BLaER1 treated with 17β-estradiol and CSF1 and Interleukin-3, amounts not matched to agents 10 nM and 100 nM (cell line): ENCODE measurements around the gene AQP12B.

ENCODE experiments used
- H3K27ac ChIP-seq, 11 experiments: shearing (Covaris generic); formaldehyde crosslinking; 2 replicates each; pipeline ENCODE4 v1.8.1; 2022
- H3K27me3 ChIP-seq, 11 experiments: shearing (Covaris generic); formaldehyde crosslinking; 2 replicates each; pipeline ENCODE4 v1.8.1; 2022
- H3K36me3 ChIP-seq, 11 experiments: shearing (Covaris generic); formaldehyde crosslinking; 2 replicates each; pipeline ENCODE4 v1.8.1; 2022
- H3K4me1 ChIP-seq, 10 experiments: shearing (Covaris generic); formaldehyde crosslinking; 2 replicates each; pipeline ENCODE4 v1.8.1; 2022
- H3K4me2 ChIP-seq, 11 experiments: shearing (Covaris generic); formaldehyde crosslinking; 2 replicates each; pipeline ENCODE4 v1.8.1; 2022
- H3K4me3 ChIP-seq, 10 experiments: shearing (Covaris generic); formaldehyde crosslinking; 2 replicates each; pipeline ENCODE4 v1.8.1; 2022
- H3K9ac ChIP-seq, 11 experiments: shearing (Covaris generic); formaldehyde crosslinking; 2 replicates each; pipeline ENCODE4 v1.8.1; 2022
- H3K9me3 ChIP-seq, 11 experiments: shearing (Covaris generic); formaldehyde crosslinking; replicated peaks in 1 of 11; 2 replicates each; pipeline ENCODE4 v1.8.1; 2022
- H4K20me1 ChIP-seq, 11 experiments: shearing (Covaris generic); formaldehyde crosslinking; 2 replicates each; pipeline ENCODE4 v1.8.1; 2022
- Cebpa-rat ChIP-seq, 11 experiments: shearing (Covaris generic); IDR thresholded peaks; 2 replicates each; pipeline ENCODE4 v1.8.1; 2022

AQP12B gene

GRCh38 chr2:240628808-240629618 lies 53.7 kb downstream of the AQP12B start:
- Histone ChIP-seq H4K20me1 (no peaks in the 10 kb centered on the region), H3K4me1 (peaks cover 37 to 52% (median 46%) of the 10 kb centered on the region in 10 experiments), H3K9ac (peak overlapping the region in 3 of 11 experiments; percentile 9 to 24 (median 13); a peak in 1 of 22 replicates), H3K9me3 (peaks cover 21 to 25% (median 25%) of the 10 kb centered on the region in 11 experiments), H3K27me3 (no peaks in the 10 kb centered on the region), H3K36me3 (peaks cover 0 to 12% (median 4%) of the 10 kb centered on the region in 11 experiments; a peak in 8 of 22 replicates), H3K4me3 (no peak overlapping the region), H3K27ac (peak overlapping the region in 2 of 11 experiments; percentile 7 to 86; a peak in 1 of 22 replicates), H3K4me2 (peak overlapping the region in 10 of 11 experiments; percentile 13 to 94 (median 74); a peak in 11 of 22 replicates)
- no peak for TF ChIP-seq Cebpa-rat (IDR thresholded peaks at IDR 0.05)

GRCh38 chr2:240628507-240628807 lies 54.2 kb downstream of the AQP12B start:
- Histone ChIP-seq H3K9me3 (peaks cover 16 to 20% (median 19%) of the 10 kb centered on the region in 11 experiments), H3K27me3 (no peaks in the 10 kb centered on the region), H3K4me2 (peak overlapping the region in 10 of 11 experiments; percentile 13 to 94 (median 79); a peak in 13 of 22 replicates)

GRCh38 chr2:240627736-240628506 lies 54.8 kb downstream of the AQP12B start:
- peaks cover 10 to 15% (median 14%) of the 10 kb centered on the region in 11 experiments for H3K9me3 ChIP-seq
- peak overlapping the region in 4 of 11 experiments; percentile 5 to 69 (median 40); a peak in 3 of 22 replicates for H3K9ac ChIP-seq
- peaks cover 0 to 8% (median 0%) of the 10 kb centered on the region in 11 experiments; a peak in 6 of 22 replicates for H3K36me3 ChIP-seq
- no peaks in the 10 kb centered on the region for H4K20me1 ChIP-seq
- H3K27me3 ChIP-seq, result no peaks in the 10 kb centered on the region
- TF ChIP-seq Cebpa-rat (IDR thresholded peaks at IDR 0.05), result no peak
- H3K4me2 ChIP-seq, result peak overlapping the region; percentile 61 to 94 (median 85); a peak in 19 of 22 replicates
- H3K27ac ChIP-seq, result peak overlapping the region in 9 of 11 experiments; percentile 14 to 91 (median 80); a peak in 12 of 22 replicates
- H3K4me3 ChIP-seq, result no peak overlapping the region
- peaks cover 48 to 63% (median 57%) of the 10 kb centered on the region in 10 experiments for H3K4me1 ChIP-seq

More at GRCh38 chr2:240628507-240628807, 54.2 kb downstream of the AQP12B start:
- peaks cover 42 to 57% (median 52%) of the 10 kb centered on the region in 10 experiments for H3K4me1 ChIP-seq
- peaks cover 0 to 8% (median 0%) of the 10 kb centered on the region in 11 experiments; a peak in 6 of 22 replicates for H3K36me3 ChIP-seq
- peak overlapping the region in 2 of 11 experiments; percentile 9 to 13; a peak in 1 of 22 replicates for H3K9ac ChIP-seq
- peak overlapping the region in 4 of 11 experiments; percentile 14 to 91 (median 87); a peak in 3 of 22 replicates for H3K27ac ChIP-seq
- no peak overlapping the region for H3K4me3 ChIP-seq
- no peak for TF ChIP-seq Cebpa-rat (IDR thresholded peaks at IDR 0.05)
- no peaks in the 10 kb centered on the region for H4K20me1 ChIP-seq

GRCh38 chr2:240626531-240627300 lies 56.0 kb downstream of the AQP12B start:
- no peak for TF ChIP-seq Cebpa-rat (IDR thresholded peaks at IDR 0.05)
- H3K9ac ChIP-seq, result peak overlapping the region; percentile 51 to 74 (median 68); a peak in 21 of 22 replicates
- H3K36me3 ChIP-seq, result peaks cover 0 to 7% (median 0%) of the 10 kb centered on the region in 11 experiments; a peak in 4 of 22 replicates
- H4K20me1 ChIP-seq, result no peaks in the 10 kb centered on the region
- H3K27ac ChIP-seq, result peak overlapping the region; percentile 43 to 91 (median 80); a peak in 21 of 22 replicates
- H3K27me3 ChIP-seq, result no peaks in the 10 kb centered on the region
- H3K4me3 ChIP-seq, result no peak overlapping the region
- peak overlapping the region; percentile 61 to 94 (median 85) for H3K4me2 ChIP-seq
- peaks cover 60 to 75% (median 69%) of the 10 kb centered on the region in 10 experiments for H3K4me1 ChIP-seq
- peaks cover 0 to 2% (median 2%) of the 10 kb centered on the region in 11 experiments; a peak in 12 of 22 replicates for H3K9me3 ChIP-seq
